GM10266 (cell line): ENCODE results near the gene MCTP1.

Experiments
- DNase-seq: peaks from one replicate; pipeline ENCODE4 v3.0.0; 2012; ENCODE audit errors: extremely low spot score
- TF ChIP-seq, protein P1 (sequence below): IDR thresholded peaks from 2 replicates; pipeline ENCODE4 v1.5.1; 2012; ENCODE audit warnings: mild to moderate bottlenecking, low read depth; ENCODE audit not compliant: control insufficient read depth, insufficient read depth; ENCODE audit errors: missing control alignments

MCTP1 gene

DNA sequence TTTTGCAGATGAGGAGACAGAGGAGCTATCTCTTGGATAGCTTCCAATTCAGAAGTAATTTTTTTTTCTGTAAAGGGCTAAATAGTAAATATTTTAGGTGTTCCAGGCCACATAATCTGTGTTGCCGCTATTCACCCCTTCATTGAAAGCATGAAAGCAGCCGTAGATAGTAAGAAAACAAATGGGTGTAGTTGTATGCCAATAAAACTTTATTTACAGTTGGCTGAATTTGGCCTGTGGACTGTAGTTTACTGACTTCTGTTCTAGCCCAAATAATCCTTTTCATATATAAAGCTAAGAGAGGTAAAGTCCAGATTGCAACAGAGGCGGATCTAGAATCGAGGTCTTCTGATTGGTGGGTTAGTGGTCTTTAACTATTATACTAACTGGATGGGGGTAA, 537.5 kb downstream of the MCTP1 start:
- TF ChIP-seq, protein P1, sequence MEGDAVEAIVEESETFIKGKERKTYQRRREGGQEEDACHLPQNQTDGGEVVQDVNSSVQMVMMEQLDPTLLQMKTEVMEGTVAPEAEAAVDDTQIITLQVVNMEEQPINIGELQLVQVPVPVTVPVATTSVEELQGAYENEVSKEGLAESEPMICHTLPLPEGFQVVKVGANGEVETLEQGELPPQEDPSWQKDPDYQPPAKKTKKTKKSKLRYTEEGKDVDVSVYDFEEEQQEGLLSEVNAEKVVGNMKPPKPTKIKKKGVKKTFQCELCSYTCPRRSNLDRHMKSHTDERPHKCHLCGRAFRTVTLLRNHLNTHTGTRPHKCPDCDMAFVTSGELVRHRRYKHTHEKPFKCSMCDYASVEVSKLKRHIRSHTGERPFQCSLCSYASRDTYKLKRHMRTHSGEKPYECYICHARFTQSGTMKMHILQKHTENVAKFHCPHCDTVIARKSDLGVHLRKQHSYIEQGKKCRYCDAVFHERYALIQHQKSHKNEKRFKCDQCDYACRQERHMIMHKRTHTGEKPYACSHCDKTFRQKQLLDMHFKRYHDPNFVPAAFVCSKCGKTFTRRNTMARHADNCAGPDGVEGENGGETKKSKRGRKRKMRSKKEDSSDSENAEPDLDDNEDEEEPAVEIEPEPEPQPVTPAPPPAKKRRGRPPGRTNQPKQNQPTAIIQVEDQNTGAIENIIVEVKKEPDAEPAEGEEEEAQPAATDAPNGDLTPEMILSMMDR = no peak
- no peak for DNase-seq

DNA sequence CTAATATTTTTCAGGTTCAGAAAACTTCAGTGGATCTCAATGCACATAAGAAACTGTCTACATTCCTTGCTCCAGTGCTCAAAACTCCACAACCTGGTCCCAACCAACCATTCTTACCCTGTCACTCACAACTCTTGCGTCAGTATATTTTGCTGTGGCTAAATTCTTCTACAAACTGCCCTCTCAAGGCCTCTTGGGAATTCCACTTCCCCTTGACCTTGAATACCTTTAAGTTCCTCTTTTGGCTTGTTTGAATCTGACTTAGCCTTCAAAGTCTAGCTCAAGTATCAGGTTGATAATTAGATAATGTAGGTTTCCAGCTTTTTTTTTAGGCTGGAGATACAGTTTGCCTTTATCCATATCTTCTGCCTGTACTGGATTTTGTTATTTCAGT, 538.2 kb downstream of the MCTP1 start:
- peak; percentile 21 for DNase-seq
- TF ChIP-seq, protein P1 = no peak

DNA sequence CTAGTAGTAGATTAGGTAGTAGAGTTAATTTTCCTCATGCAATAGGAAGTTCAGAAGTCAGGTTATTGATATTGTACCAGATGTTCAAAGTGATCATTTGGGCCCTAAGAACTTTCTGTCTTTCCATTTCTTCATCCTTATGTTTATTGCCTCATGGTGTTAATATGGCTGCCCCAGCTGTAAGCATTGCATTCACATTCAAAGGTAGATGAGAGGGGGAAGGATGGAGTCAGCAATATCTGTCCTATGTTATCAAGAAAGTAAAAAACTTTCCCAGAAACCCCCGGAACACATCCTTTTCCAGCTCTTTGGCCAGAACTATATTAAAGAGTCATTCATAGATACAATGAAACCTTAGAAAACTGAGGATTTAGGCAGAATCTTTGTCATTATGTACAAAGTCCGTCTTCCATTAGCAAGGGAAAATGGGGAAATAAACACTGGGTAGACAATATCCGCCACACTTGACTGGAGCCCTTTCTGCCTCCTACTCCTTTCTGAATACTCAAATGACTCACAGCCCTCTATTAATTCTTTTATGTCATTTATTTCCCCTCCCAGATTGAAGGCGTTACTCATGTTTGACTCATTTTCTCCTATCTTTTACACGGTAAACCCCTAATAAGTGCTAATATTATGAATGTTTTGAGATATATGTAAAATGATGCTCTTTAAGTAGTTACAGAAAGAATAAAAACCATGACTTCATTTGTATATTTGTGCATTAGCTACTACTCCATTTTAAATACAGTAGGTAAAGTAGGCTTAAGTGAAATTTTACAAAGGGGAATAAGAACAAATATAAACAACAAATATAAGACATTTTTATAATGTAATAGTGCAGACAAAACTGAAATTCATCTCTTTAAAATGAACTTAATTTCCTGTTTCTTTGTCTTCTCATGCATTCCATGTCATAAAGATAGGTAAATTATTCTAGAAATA, 538.8 kb downstream of the MCTP1 start:
- DNase-seq = peak; percentile 53
- TF ChIP-seq, protein P1 = no peak

DNA sequence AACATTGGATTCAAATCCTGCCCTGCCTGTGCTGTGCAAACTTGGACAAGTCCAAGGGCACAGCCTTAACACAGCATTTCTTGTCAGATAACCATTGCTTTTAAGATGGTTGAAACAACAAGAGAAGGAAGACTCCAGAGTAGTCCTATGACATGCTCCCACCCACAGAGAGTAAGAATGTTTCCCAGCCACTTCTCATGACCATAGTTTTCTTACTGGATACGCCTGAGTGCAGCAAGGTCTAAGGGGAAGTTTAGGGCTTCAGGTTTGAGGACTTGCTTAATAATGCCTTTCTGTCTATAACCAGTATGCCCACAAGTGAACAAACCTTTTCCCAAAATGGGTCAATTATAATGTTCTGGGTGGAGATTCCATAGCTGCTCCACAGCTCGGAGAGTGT, 540.0 kb downstream of the MCTP1 start:
- DNase-seq = no peak
- TF ChIP-seq, protein P1 = no peak

DNA sequence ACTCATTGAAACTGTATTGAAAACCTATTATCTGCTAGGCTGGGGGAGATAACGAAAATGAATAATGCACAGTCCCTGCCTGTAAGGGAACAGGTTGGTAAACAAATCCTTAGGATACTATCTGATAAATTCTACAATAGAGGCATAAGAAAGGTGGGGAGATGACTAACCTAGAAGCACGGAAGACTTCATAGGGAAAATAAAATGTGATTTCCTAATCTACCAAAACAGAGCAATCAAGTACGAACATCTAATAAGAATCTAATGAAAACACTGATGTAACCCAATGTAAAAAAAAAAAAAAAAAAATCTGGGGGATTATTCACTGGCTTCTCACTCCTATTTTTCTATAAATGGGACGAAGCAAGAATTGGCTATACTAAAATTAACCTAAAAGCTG, 542.0 kb downstream of the MCTP1 start:
- no peak for DNase-seq
- TF ChIP-seq, protein P1 = no peak

DNA sequence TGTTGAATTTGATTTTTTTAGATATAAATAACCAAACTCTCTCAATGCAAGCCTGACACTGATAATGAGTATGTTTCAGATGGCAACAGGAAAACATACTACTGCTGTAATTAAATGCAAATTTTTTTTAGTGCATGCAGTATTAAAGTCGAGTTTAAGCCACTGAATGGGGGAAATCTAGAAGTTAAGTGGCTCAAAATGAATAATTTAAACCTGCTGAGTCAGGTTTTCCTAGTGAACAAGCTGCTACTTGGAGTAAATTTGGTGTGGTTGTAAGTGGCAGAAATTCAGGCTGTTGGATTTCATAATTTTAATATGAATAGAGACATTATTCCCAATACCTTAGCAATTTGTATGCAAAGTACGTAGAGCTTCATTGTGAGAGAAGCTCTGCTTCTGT, 544.6 kb downstream of the MCTP1 start:
- TF ChIP-seq, protein P1 = no peak

DNA sequence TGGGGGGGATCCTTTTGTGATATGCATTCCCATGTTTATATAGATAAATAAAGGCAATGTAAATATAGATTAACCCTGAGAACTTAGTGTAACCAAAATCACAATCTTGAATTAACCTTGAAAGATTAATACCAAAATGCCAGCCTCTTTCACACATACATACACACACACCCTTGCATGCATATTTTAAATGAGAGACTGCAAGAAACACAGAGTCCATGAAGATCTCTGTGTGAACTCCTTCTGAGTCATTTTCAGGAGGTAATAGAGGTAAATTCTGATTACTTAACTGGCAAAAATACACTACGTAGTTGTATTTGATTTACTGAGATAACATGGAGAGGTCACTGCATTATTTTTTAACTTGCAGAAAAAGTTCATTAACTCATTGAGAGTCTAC, 548.4 kb downstream of the MCTP1 start:
- DNase-seq = no peak

More for the DNA sequence above, 544.6 kb downstream of the MCTP1 start:
- DNase-seq = no peak

More for the DNA sequence above, 548.4 kb downstream of the MCTP1 start:
- TF ChIP-seq, protein P1 = no peak
